HG03442 (cell line): Measurements from ENCODE around the gene CYTH1.
A peak's percentile ranks its signal among the peaks of the same experiment; 100 is the strongest.

Experiments used
- ATAC-seq: cut with Tn5 transposase; IDR thresholded peaks from one replicate; pipeline ENCODE4 v1.9.1; 2021; ENCODE audit warnings: mild to moderate bottlenecking, moderate library complexity; ENCODE audit not compliant: unreplicated experiment

CYTH1 gene

GRCh38 chr17:78717431-78717980 lies 64.6 kb downstream of the CYTH1 start:
- no peak for ATAC-seq

- no peak for ATAC-seq
Observed at GRCh38 chr17:78716814-78717393, 65.2 kb downstream of the CYTH1 start.

GRCh38 chr17:78716292-78716691 lies 65.8 kb downstream of the CYTH1 start:
- no peak for ATAC-seq

- ATAC-seq, result no peak
Observed at GRCh38 chr17:78715876-78716275, 66.2 kb downstream of the CYTH1 start.

GRCh38 chr17:78715000-78715771 lies 66.9 kb downstream of the CYTH1 start:
- no peak for ATAC-seq

- ATAC-seq, result no peak
Observed at GRCh38 chr17:78714534-78714933, 67.5 kb downstream of the CYTH1 start.

- no peak for ATAC-seq
Observed at GRCh38 chr17:78712043-78712442, 70.0 kb downstream of the CYTH1 start.

GRCh38 chr17:78710607-78711006 lies 71.5 kb downstream of the CYTH1 start:
- no peak for ATAC-seq

GRCh38 chr17:78709751-78710181 lies 72.3 kb downstream of the CYTH1 start:
- no peak for ATAC-seq

GRCh38 chr17:78709119-78709681 lies 72.9 kb downstream of the CYTH1 start:
- peak; percentile 39 for ATAC-seq

GRCh38 chr17:78708510-78708973 lies 73.5 kb downstream of the CYTH1 start:
- ATAC-seq, result peak; percentile 21

GRCh38 chr17:78707923-78708322 lies 74.2 kb downstream of the CYTH1 start:
- no peak for ATAC-seq

- no peak for ATAC-seq
Observed at GRCh38 chr17:78707016-78707415, 75.1 kb downstream of the CYTH1 start.

- ATAC-seq, result peak; percentile 52
Observed at GRCh38 chr17:78706271-78706915, 75.7 kb downstream of the CYTH1 start.

- no peak for ATAC-seq
Observed at GRCh38 chr17:78705071-78705470, 77.0 kb downstream of the CYTH1 start.

- ATAC-seq, result no peak
Observed at GRCh38 chr17:78704594-78704993, 77.5 kb downstream of the CYTH1 start.

GRCh38 chr17:78697554-78698343 lies 84.3 kb downstream of the CYTH1 start:
- ATAC-seq, result no peak

- ATAC-seq, result no peak
Observed at GRCh38 chr17:78697122-78697521, 85.0 kb downstream of the CYTH1 start.

- ATAC-seq, result no peak
Observed at GRCh38 chr17:78696016-78696982, 85.8 kb downstream of the CYTH1 start.
